ENCODE results near the gene SHOC2. TPM values are rescaled to one million over a fixed set of nuclear protein-coding genes. Genes with fewer than 3 reads are reported as not detected.
A peak's percentile ranks its signal among the peaks of the same experiment; 100 is the strongest.

Gene SHOC2
- total and polyA plus RNA-seq, 2 donors (not counting 1 experiment from before 2014, with no cell fraction given), result 45.3 to 83.6 TPM

GRCh38 chr10:110883924-110884323, 35.5 kb upstream of the SHOC2 start:
- Histone ChIP-seq H3K4me1 (ENCODE audit: control insufficient read depth, extremely low read depth, insufficient read depth, low read length) (peaks cover 2% of the 10 kb centered on the region), H3K36me3 (ENCODE audit: control insufficient read depth, insufficient read depth, low read length) (no peaks in the 10 kb centered on the region), H4K20me1 (ENCODE audit: control insufficient read depth, extremely low read depth, insufficient read depth, low read length) (no peaks in the 10 kb centered on the region), H3K9ac (ENCODE audit: insufficient read depth, low read length) (no peak overlapping the region), H3K4me3 (replicated peaks in 1 of 4; ENCODE audit: control extremely low read depth in 1 of 4, insufficient read depth in 1 of 4, low read depth in 3 of 4, low read length in 4 of 4) (peak overlapping the region in 2 of 4 experiments; percentile 7 to 40), H3K9me3 (ENCODE audit: control insufficient read depth, insufficient read depth, low read depth, low read length) (no peaks in the 10 kb centered on the region), H2AFZ (ENCODE audit: low read length) (no peak overlapping the region), H3K27me3 (ENCODE audit: control insufficient read depth, insufficient read depth, low read length) (no peaks in the 10 kb centered on the region), H3K79me2 (ENCODE audit: control insufficient read depth, insufficient read depth, low read length) (no peaks in the 10 kb centered on the region), H3K27ac (ENCODE audit: insufficient read depth, low read length) (no peak overlapping the region), H3K4me2 (ENCODE audit: extremely low read depth, insufficient read depth, low read length) (peak overlapping the region; percentile 51)
- TF ChIP-seq EZH2 (IDR thresholded peaks at IDR 0.05; ENCODE audit: low read length, missing control alignments) (no peak), CTCF (conservative IDR thresholded peaks at IDR 0.05 in 1 of 2, IDR thresholded peaks at IDR 0.05 in 1 of 2; ENCODE audit: low read depth in 1 of 2, low read length in 2 of 2) (no peak)
- no peak for DNase-seq (ENCODE audit: low read depth in 2 of 2)

GRCh38 chr10:110885932-110886674, 33.3 kb upstream of the SHOC2 start:
- Histone ChIP-seq H3K4me2 (ENCODE audit: extremely low read depth, insufficient read depth, low read length) (no peak overlapping the region), H3K4me1 (ENCODE audit: control insufficient read depth, extremely low read depth, insufficient read depth, low read length) (peaks cover 2% of the 10 kb centered on the region), H3K27me3 (ENCODE audit: control insufficient read depth, insufficient read depth, low read length) (no peaks in the 10 kb centered on the region), H4K20me1 (ENCODE audit: control insufficient read depth, extremely low read depth, insufficient read depth, low read length) (no peaks in the 10 kb centered on the region), H3K9me3 (ENCODE audit: control insufficient read depth, insufficient read depth, low read depth, low read length) (no peaks in the 10 kb centered on the region), H2AFZ (ENCODE audit: low read length) (no peak overlapping the region), H3K79me2 (ENCODE audit: control insufficient read depth, insufficient read depth, low read length) (no peaks in the 10 kb centered on the region), H3K36me3 (ENCODE audit: control insufficient read depth, insufficient read depth, low read length) (no peaks in the 10 kb centered on the region), H3K9ac (ENCODE audit: insufficient read depth, low read length) (no peak overlapping the region), H3K4me3 (replicated peaks in 1 of 4; ENCODE audit: control extremely low read depth in 1 of 4, insufficient read depth in 1 of 4, low read depth in 3 of 4, low read length in 4 of 4) (no peak overlapping the region), H3K27ac (ENCODE audit: insufficient read depth, low read length) (no peak overlapping the region)
- DNase-seq (ENCODE audit: low read depth in 2 of 2), result no peak
- no peak for TF ChIP-seq CTCF (conservative IDR thresholded peaks at IDR 0.05 in 1 of 2, IDR thresholded peaks at IDR 0.05 in 1 of 2; ENCODE audit: low read depth in 1 of 2, low read length in 2 of 2)
- TF ChIP-seq EZH2 (IDR thresholded peaks at IDR 0.05; ENCODE audit: low read length, missing control alignments), result no peak

- Histone ChIP-seq H2AFZ (ENCODE audit: low read length) (no peak overlapping the region), H3K36me3 (ENCODE audit: control insufficient read depth, insufficient read depth, low read length) (no peaks in the 10 kb centered on the region), H3K9me3 (ENCODE audit: control insufficient read depth, insufficient read depth, low read depth, low read length) (no peaks in the 10 kb centered on the region), H3K9ac (ENCODE audit: insufficient read depth, low read length) (no peak overlapping the region), H3K27me3 (ENCODE audit: control insufficient read depth, insufficient read depth, low read length) (no peaks in the 10 kb centered on the region), H4K20me1 (ENCODE audit: control insufficient read depth, extremely low read depth, insufficient read depth, low read length) (no peaks in the 10 kb centered on the region), H3K4me3 (replicated peaks in 1 of 4; ENCODE audit: control extremely low read depth in 1 of 4, insufficient read depth in 1 of 4, low read depth in 3 of 4, low read length in 4 of 4) (no peak overlapping the region), H3K27ac (ENCODE audit: insufficient read depth, low read length) (no peak overlapping the region), H3K79me2 (ENCODE audit: control insufficient read depth, insufficient read depth, low read length) (no peaks in the 10 kb centered on the region), H3K4me2 (ENCODE audit: extremely low read depth, insufficient read depth, low read length) (no peak overlapping the region), H3K4me1 (ENCODE audit: control insufficient read depth, extremely low read depth, insufficient read depth, low read length) (peaks cover 2% of the 10 kb centered on the region)
- DNase-seq (ENCODE audit: low read depth in 2 of 2), result no peak
- no peak for TF ChIP-seq EZH2 (IDR thresholded peaks at IDR 0.05; ENCODE audit: low read length, missing control alignments)
- no peak for TF ChIP-seq CTCF (conservative IDR thresholded peaks at IDR 0.05 in 1 of 2, IDR thresholded peaks at IDR 0.05 in 1 of 2; ENCODE audit: low read depth in 1 of 2, low read length in 2 of 2)
Observed at GRCh38 chr10:110887560-110887959, 31.8 kb upstream of the SHOC2 start.
